Panc1 (cell line): Measurements from ENCODE around the gene TFEB.

Experiments
- TCF7L2 ChIP-seq: IDR thresholded peaks from 2 replicates; pipeline ENCODE4 v1.6.1; 2011; ENCODE audit warnings: mild to moderate bottlenecking, low read depth, low read length, inconsistent platforms
- TF ChIP-seq, protein P1 (sequence below): fragments of 450-650 bp; IDR thresholded peaks from 2 replicates; pipeline ENCODE4 v1.5.1; 2017; ENCODE audit warnings: mild to moderate bottlenecking
- TF ChIP-seq, protein P2 (sequence below), 2 experiments: IDR thresholded peaks; 2 replicates each; pipeline ENCODE4 v1.6.1; 2011 to 2012; ENCODE audit warnings: low read depth in 2 of 2, control low read depth in 1 of 2, low read length in 1 of 2, mild to moderate bottlenecking in 1 of 2, moderate library complexity in 1 of 2; ENCODE audit not compliant: insufficient read depth in 1 of 2

GRCh38 chr6:41683523-41684310, 51.7 kb downstream of the TFEB start:
- TF ChIP-seq, protein P1, sequence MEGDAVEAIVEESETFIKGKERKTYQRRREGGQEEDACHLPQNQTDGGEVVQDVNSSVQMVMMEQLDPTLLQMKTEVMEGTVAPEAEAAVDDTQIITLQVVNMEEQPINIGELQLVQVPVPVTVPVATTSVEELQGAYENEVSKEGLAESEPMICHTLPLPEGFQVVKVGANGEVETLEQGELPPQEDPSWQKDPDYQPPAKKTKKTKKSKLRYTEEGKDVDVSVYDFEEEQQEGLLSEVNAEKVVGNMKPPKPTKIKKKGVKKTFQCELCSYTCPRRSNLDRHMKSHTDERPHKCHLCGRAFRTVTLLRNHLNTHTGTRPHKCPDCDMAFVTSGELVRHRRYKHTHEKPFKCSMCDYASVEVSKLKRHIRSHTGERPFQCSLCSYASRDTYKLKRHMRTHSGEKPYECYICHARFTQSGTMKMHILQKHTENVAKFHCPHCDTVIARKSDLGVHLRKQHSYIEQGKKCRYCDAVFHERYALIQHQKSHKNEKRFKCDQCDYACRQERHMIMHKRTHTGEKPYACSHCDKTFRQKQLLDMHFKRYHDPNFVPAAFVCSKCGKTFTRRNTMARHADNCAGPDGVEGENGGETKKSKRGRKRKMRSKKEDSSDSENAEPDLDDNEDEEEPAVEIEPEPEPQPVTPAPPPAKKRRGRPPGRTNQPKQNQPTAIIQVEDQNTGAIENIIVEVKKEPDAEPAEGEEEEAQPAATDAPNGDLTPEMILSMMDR: peak; percentile 96
- TF ChIP-seq, protein P2, sequence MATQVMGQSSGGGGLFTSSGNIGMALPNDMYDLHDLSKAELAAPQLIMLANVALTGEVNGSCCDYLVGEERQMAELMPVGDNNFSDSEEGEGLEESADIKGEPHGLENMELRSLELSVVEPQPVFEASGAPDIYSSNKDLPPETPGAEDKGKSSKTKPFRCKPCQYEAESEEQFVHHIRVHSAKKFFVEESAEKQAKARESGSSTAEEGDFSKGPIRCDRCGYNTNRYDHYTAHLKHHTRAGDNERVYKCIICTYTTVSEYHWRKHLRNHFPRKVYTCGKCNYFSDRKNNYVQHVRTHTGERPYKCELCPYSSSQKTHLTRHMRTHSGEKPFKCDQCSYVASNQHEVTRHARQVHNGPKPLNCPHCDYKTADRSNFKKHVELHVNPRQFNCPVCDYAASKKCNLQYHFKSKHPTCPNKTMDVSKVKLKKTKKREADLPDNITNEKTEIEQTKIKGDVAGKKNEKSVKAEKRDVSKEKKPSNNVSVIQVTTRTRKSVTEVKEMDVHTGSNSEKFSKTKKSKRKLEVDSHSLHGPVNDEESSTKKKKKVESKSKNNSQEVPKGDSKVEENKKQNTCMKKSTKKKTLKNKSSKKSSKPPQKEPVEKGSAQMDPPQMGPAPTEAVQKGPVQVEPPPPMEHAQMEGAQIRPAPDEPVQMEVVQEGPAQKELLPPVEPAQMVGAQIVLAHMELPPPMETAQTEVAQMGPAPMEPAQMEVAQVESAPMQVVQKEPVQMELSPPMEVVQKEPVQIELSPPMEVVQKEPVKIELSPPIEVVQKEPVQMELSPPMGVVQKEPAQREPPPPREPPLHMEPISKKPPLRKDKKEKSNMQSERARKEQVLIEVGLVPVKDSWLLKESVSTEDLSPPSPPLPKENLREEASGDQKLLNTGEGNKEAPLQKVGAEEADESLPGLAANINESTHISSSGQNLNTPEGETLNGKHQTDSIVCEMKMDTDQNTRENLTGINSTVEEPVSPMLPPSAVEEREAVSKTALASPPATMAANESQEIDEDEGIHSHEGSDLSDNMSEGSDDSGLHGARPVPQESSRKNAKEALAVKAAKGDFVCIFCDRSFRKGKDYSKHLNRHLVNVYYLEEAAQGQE (IDR thresholded peaks at IDR 0.05; ENCODE audit: insufficient read depth in 1 of 2, low read depth in 2 of 2, low read length in 1 of 2): no peak
- TF ChIP-seq TCF7L2: no peak
